HFFc6 (cell line): ENCODE data around the gene CCDC61. TPM values are rescaled to one million over a fixed set of nuclear protein-coding genes. Genes with fewer than 3 reads are reported as not detected.

Experiments used
- DNase-seq: peaks from one replicate; pipeline ENCODE4 v3.0.0-alpha.2; 2018
- H3K27ac Mint-ChIP-seq: 2 replicates; pipeline ENCODE4 v1.8.0; 2020; ENCODE audit warnings: mild to moderate bottlenecking, mixed read lengths
- H3K27me3 Mint-ChIP-seq: 2 replicates; pipeline ENCODE4 v1.8.0; 2021; ENCODE audit warnings: mild to moderate bottlenecking, moderate library complexity, mixed read lengths; ENCODE audit not compliant: insufficient read depth
- H3K36me3 Mint-ChIP-seq: 2 replicates; pipeline ENCODE4 v1.8.0; 2021; ENCODE audit warnings: low read depth, mixed read lengths
- H3K4me1 Mint-ChIP-seq: 2 replicates; pipeline ENCODE4 v1.8.0; 2020; ENCODE audit warnings: low read depth, mixed read lengths
- H3K4me3 Mint-ChIP-seq: 2 replicates; pipeline ENCODE4 v1.8.0; 2020; ENCODE audit warnings: mild to moderate bottlenecking, moderate library complexity, mixed read lengths
- H3K9me3 Mint-ChIP-seq: 2 replicates; pipeline ENCODE4 v1.8.0; 2020; ENCODE audit warnings: mild to moderate bottlenecking, mixed read lengths
- total RNA-seq, 6 experiments: library from RNA; stranded (reverse); fragmentation: NEBNext Ultra II Directional; extraction: Animal tissue kit (Norgen Biotek cat#: 25700); gene quantifications; 2 replicates in 1 of 6; 3 replicates in 5 of 6; pipeline ENCODE4 v1.2.3, GENCODE V29; 2021
- TF ChIP-seq, protein P1 (sequence below): fragments of 200-600 bp; sonication (generic); IDR thresholded peaks from 2 replicates; pipeline ENCODE4 v1.5.0; 2021; ENCODE audit warnings: antibody characterized with exemption, mild to moderate bottlenecking

CCDC61 gene
- total RNA-seq, 6 experiments from 2014 or later, result 8.6 to 13.1 (median 11.0) TPM

DNA sequence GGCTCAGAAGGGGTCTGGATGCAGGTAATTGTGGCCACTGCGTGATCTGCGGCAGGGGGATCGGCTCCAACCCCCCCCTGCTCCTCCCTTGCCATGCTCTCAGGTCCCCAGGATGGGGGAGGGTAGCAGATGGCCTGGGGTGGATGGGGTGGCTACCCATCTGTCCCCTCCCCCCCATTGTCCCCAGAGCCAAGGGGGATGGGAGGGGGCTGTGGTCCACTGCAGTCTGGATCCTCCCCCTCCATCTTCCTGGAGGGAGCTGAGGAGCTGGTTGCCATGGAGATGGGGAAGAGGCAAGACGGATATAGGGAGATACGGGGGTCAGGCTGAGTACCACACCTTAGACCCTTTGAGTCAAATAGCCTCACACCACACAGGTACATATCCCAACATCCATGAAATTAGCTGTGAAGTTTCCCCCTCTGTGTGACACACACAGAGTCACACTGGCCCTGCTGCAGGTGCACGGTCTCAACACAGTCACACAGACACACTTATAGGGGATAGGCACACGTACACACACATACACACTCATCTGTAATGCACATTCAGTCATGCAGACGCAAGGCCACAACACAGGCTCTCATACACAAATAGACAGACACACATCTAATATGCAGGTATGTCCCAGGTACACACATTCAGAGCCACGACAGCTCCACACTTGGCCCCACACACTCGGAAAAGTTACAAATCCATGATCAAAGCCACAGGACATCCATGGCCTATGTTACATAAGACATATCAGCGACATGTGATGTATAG lies 19.8 kb upstream of the CCDC61 start:
- no peaks in the 10 kb centered on the region for H3K36me3 Mint-ChIP-seq
- no peaks in the 10 kb centered on the region for H3K9me3 Mint-ChIP-seq
- no peak overlapping the region for H3K4me3 Mint-ChIP-seq
- no peak for DNase-seq
- peaks cover 27% of the 10 kb centered on the region for H3K27me3 Mint-ChIP-seq
- TF ChIP-seq, protein P1, sequence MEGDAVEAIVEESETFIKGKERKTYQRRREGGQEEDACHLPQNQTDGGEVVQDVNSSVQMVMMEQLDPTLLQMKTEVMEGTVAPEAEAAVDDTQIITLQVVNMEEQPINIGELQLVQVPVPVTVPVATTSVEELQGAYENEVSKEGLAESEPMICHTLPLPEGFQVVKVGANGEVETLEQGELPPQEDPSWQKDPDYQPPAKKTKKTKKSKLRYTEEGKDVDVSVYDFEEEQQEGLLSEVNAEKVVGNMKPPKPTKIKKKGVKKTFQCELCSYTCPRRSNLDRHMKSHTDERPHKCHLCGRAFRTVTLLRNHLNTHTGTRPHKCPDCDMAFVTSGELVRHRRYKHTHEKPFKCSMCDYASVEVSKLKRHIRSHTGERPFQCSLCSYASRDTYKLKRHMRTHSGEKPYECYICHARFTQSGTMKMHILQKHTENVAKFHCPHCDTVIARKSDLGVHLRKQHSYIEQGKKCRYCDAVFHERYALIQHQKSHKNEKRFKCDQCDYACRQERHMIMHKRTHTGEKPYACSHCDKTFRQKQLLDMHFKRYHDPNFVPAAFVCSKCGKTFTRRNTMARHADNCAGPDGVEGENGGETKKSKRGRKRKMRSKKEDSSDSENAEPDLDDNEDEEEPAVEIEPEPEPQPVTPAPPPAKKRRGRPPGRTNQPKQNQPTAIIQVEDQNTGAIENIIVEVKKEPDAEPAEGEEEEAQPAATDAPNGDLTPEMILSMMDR, result no peak
- no peaks in the 10 kb centered on the region for H3K4me1 Mint-ChIP-seq
- no peak overlapping the region for H3K27ac Mint-ChIP-seq

DNA sequence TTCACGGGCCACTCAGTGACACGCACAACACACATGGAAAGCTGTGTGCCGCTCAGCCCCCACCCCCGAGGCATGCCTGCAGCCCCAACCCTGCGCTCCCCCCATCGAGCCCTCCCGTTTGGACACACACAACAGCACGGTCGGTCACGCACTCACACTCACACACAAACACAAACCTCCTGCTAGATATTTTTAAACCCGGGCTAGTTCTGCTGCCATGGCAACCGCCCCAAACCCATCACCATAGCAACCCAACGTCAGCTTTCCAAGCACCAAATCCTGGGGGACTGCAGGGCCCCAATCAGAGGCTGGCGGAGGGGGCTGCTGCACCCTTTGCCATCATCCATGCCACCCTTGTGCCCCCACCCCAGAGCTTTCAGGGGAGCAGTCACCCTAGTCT lies 19.1 kb upstream of the CCDC61 start:
- peaks cover 30% of the 10 kb centered on the region for H3K27me3 Mint-ChIP-seq
- H3K27ac Mint-ChIP-seq, result no peak overlapping the region
- H3K36me3 Mint-ChIP-seq, result no peaks in the 10 kb centered on the region
- no peak for DNase-seq
- TF ChIP-seq, protein P1, result no peak
- no peaks in the 10 kb centered on the region for H3K4me1 Mint-ChIP-seq
- H3K4me3 Mint-ChIP-seq, result no peak overlapping the region
- H3K9me3 Mint-ChIP-seq, result no peaks in the 10 kb centered on the region

DNA sequence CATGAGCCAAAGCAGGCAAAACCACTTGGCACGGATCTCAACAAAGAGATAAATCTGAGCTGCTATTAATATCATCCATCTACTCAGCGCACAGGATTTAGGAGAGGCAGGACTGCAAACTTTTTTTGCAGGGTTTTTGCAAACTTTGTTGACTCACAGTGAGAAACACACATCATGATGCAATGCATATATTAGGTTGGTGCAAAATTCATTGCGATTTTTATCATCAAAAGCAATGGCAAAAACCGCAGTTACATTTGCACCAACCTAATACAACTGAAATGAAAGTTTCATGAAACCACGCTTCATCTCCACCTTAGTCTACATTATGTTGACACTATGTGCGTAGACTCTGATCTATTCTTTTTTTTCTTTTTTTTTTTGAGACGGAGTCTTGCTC lies 17.1 kb upstream of the CCDC61 start:
- peaks cover 28% of the 10 kb centered on the region for H3K27me3 Mint-ChIP-seq
- H3K27ac Mint-ChIP-seq, result no peak overlapping the region
- no peak overlapping the region for H3K4me3 Mint-ChIP-seq
- TF ChIP-seq, protein P1, result no peak
- H3K36me3 Mint-ChIP-seq, result no peaks in the 10 kb centered on the region
- DNase-seq, result no peak
- no peaks in the 10 kb centered on the region for H3K4me1 Mint-ChIP-seq
- no peaks in the 10 kb centered on the region for H3K9me3 Mint-ChIP-seq

DNA sequence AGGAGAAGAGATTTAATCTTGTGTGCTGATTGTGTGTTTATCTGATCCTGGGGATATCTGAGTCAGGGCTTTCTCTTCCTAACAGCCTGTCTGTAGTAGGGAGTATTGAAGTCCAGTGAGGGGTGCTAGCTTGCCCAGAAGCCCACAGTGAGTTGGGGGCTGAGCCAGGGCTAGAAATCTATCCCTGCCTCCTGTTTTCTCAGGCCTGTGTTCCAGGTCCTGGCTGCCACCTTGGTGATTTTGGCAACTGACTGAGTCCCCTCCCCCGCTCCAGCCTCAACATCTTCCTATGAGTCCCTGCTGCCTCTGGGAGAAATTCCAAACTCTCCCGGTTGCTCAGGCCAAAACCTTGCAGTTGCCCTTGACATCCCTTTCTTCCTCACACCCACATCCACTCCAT lies 13.9 kb upstream of the CCDC61 start:
- H3K36me3 Mint-ChIP-seq, result no peaks in the 10 kb centered on the region
- peaks cover 28% of the 10 kb centered on the region for H3K27me3 Mint-ChIP-seq
- no peak overlapping the region for H3K4me3 Mint-ChIP-seq
- H3K4me1 Mint-ChIP-seq, result no peaks in the 10 kb centered on the region
- H3K27ac Mint-ChIP-seq, result no peak overlapping the region
- H3K9me3 Mint-ChIP-seq, result no peaks in the 10 kb centered on the region
- DNase-seq, result no peak
- TF ChIP-seq, protein P1, result no peak

DNA sequence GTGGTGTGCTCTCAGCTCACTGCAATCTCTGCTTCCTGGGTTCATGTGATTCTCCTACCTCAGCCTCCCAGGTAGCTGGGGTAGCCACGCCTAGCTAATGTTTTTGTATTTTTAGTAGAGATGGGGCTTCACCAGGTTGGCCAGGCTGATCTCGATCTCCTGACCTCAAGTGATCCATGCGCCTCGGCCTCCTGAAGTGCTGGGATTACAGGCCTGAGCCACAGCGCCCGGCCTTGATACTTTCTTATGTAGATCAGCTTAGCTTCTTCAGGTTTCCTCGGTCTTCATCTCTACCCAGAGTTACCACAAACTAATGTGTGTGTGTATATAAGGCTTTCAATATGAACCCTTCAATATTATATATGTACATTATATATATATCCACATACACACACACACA lies 9.9 kb upstream of the CCDC61 start:
- H3K27ac Mint-ChIP-seq, result no peak overlapping the region
- peaks cover 46% of the 10 kb centered on the region for H3K27me3 Mint-ChIP-seq

More for the DNA sequence above, 9.9 kb upstream of the CCDC61 start:
- Mint-ChIP-seq H3K4me3 (no peak overlapping the region), H3K4me1 (no peaks in the 10 kb centered on the region), H3K9me3 (no peaks in the 10 kb centered on the region), H3K36me3 (no peaks in the 10 kb centered on the region)
- no peak for DNase-seq
- TF ChIP-seq, protein P1, result no peak
